Measurements from ENCODE around the gene HIC2.
"Not testable (repeated sequence)": the region's sequence is repeated elsewhere in the genome, so short reads cannot be mapped to it uniquely, and the experiment has no call there.

Gene HIC2

GRCh38 chr22:21435998-21436810 lies 19.0 kb downstream of the HIC2 start:
- not testable (repeated sequence) for DNase-seq

GRCh38 chr22:21438013-21438412 lies 20.8 kb downstream of the HIC2 start:
- not testable (repeated sequence) for DNase-seq

GRCh38 chr22:21440018-21440636 lies 23.0 kb downstream of the HIC2 start:
- not testable (repeated sequence) for DNase-seq

GRCh38 chr22:21440676-21441075 lies 23.5 kb downstream of the HIC2 start:
- not testable (repeated sequence) for DNase-seq

- not testable (repeated sequence) for DNase-seq
Observed at GRCh38 chr22:21441170-21441569, 24.0 kb downstream of the HIC2 start.

GRCh38 chr22:21442123-21442522 lies 25.0 kb downstream of the HIC2 start:
- DNase-seq, result not testable (repeated sequence)

- DNase-seq, result peak in 1 of 2 donors; percentile 9
Observed at GRCh38 chr22:21442646-21443045, 25.5 kb downstream of the HIC2 start.

GRCh38 chr22:21443057-21443734 lies 26.0 kb downstream of the HIC2 start:
- peak in 1 of 2 donors; percentile 14 for DNase-seq

GRCh38 chr22:21443735-21444421 lies 26.7 kb downstream of the HIC2 start:
- peak in 1 of 2 donors; percentile 15 for DNase-seq

GRCh38 chr22:21444701-21445436 lies 27.7 kb downstream of the HIC2 start:
- peak in 1 of 2 donors; percentile 11 for DNase-seq

GRCh38 chr22:21445437-21446127 lies 28.4 kb downstream of the HIC2 start:
- DNase-seq, result peak in 1 of 2 donors; percentile 14

- DNase-seq, result peak in 1 of 2 donors; percentile 11
Observed at GRCh38 chr22:21446128-21446826, 29.1 kb downstream of the HIC2 start.

- peak in 1 of 2 donors; percentile 6 for DNase-seq
Observed at GRCh38 chr22:21446827-21447690, 29.9 kb downstream of the HIC2 start.

GRCh38 chr22:21447694-21448402 lies 30.7 kb downstream of the HIC2 start:
- DNase-seq, result peak in 1 of 2 donors; percentile 15

GRCh38 chr22:21448627-21449416 lies 31.7 kb downstream of the HIC2 start:
- peak in 1 of 2 donors; percentile 8 for DNase-seq

- DNase-seq, result peak in 1 of 2 donors; percentile 10
Observed at GRCh38 chr22:21449531-21450319, 32.6 kb downstream of the HIC2 start.

GRCh38 chr22:21450320-21450831 lies 33.2 kb downstream of the HIC2 start:
- peak in 1 of 2 donors; percentile 8 for DNase-seq
